ENCODE measurements around the gene RAB35.

DNA sequence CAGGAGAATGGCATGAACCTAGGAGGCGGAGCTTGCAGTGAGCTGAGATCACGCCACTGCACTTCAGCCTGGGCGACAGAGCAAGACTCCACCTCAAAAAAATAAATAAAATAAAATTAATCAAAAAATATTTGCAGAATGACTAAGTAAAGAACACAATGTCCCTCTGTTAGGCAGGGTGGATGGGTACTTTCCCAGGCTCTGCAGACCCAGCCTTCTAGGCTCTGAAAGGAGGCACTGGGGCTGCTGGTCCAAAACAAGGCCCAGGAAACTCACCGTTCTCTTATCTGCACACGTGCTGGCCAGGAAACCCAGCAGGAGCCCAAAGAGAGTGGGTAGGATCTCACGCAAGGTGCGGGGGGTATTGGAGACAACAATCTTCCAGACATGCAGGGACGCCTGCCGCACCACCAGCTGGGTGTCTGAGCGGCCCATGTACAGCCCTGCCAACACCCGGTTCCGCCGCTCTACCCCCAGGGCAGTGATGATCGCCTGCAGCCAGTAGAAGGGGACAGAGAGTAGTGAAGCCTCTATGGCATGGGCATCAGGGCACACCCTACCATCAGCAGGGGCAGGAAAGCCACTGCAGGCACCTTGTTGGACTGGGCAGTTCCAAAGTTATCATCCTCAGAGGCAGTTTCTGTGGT, 25.8 kb upstream of the RAB35 start:
- no peak for TF ChIP-seq POLR2A (IDR thresholded peaks at IDR 0.05)
- no peak for TF ChIP-seq CTCF (IDR thresholded peaks at IDR 0.05)
- no peak for TF ChIP-seq EP300 (IDR thresholded peaks at IDR 0.05)

All from ovary (tissue), 3 donors.